Neural cell (in vitro differentiated cells): ENCODE results near the gene TRNAU1AP. TPM values are rescaled to one million over a fixed set of nuclear protein-coding genes. Genes with fewer than 3 reads are reported as not detected.

Source experiments
- H2AFZ ChIP-seq: fragments of 200-600, 300-800 bp; sonication (generic), shearing (Covaris generic); 2 replicates; pipeline ENCODE4 v1.6.0; 2014; ENCODE audit warnings: low read depth, mild to moderate bottlenecking, antibody characterized with exemption, low read length, moderate library complexity
- H3F3A ChIP-seq: fragments of 200-600 bp; shearing (Covaris generic); 2 replicates; pipeline ENCODE4 v1.6.1; 2016; ENCODE audit warnings: mild to moderate bottlenecking, moderate library complexity, mixed read lengths, antibody characterized with exemption, low read length; ENCODE audit not compliant: insufficient read depth, poor library complexity, severe bottlenecking
- H3K27ac ChIP-seq: fragments of 200-600, 300-800 bp; sonication (generic), shearing (Covaris generic); 2 replicates; pipeline ENCODE4 v1.5.1; 2014; ENCODE audit warnings: mild to moderate bottlenecking, low read length, moderate library complexity
- H3K27me3 ChIP-seq: fragments of 300-800, 200-600 bp; sonication (generic), shearing (Covaris generic); 2 replicates; pipeline ENCODE4 v1.6.0; 2014; ENCODE audit warnings: mild to moderate bottlenecking, low read depth, low read length, moderate library complexity; ENCODE audit not compliant: insufficient read depth
- H3K36me3 ChIP-seq: fragments of 300-800, 200-600 bp; sonication (generic), shearing (Covaris generic); 2 replicates; pipeline ENCODE4 v1.5.1; 2014; ENCODE audit warnings: mild to moderate bottlenecking, antibody characterized with exemption, low read length, moderate library complexity; ENCODE audit not compliant: insufficient read depth
- H3K4me2 ChIP-seq: fragments of 300-800, 200-600 bp; sonication (generic), shearing (Covaris generic); 2 replicates; pipeline ENCODE4 v1.6.0; 2014; ENCODE audit warnings: mild to moderate bottlenecking, low read length
- H3K4me3 ChIP-seq: fragments of 300-800, 200-600 bp; sonication (generic), shearing (Covaris generic); 2 replicates; pipeline ENCODE4 v1.5.1; 2014; ENCODE audit warnings: mild to moderate bottlenecking, low read length, moderate library complexity
- H3K79me2 ChIP-seq: fragments of 200-600 bp; shearing (Covaris generic); replicated peaks from 2 replicates; pipeline ENCODE4 v1.6.0; 2014; ENCODE audit warnings: mild to moderate bottlenecking, low read length, moderate library complexity; ENCODE audit not compliant: insufficient read depth
- H3K9ac ChIP-seq: fragments of 300-800, 200-600 bp; sonication (generic), shearing (Covaris generic); 2 replicates; pipeline ENCODE4 v1.6.1; 2016; ENCODE audit warnings: mild to moderate bottlenecking, low read length, mixed read lengths
- H3K9me2 ChIP-seq: fragments of 200-600 bp; shearing (Covaris generic); 2 replicates; pipeline ENCODE4 v1.6.1; 2016; ENCODE audit warnings: mild to moderate bottlenecking, low read length, mixed read lengths; ENCODE audit not compliant: insufficient read depth
- H3K9me3 ChIP-seq: fragments of 200-600, 300-800 bp; sonication (generic), shearing (Covaris generic); 2 replicates; pipeline ENCODE4 v1.6.1; 2016; ENCODE audit warnings: mild to moderate bottlenecking, mixed run types, low read length, moderate library complexity, mixed read lengths
- H4K20me1 ChIP-seq: fragments of 200-600 bp; shearing (Covaris generic); 2 replicates; pipeline ENCODE4 v1.6.1; 2016; ENCODE audit warnings: mild to moderate bottlenecking, mixed run types; ENCODE audit not compliant: insufficient read depth
- EP300 ChIP-seq: fragments of 450-650 bp; conservative IDR thresholded peaks from 2 replicates; pipeline ENCODE4 v1.6.1; 2014; ENCODE audit warnings: antibody characterized with exemption, mild to moderate bottlenecking, moderate library complexity; ENCODE audit not compliant: poor library complexity, severe bottlenecking
- EZH2 ChIP-seq: fragments of 200-600, 300-800 bp; shearing (Covaris generic), sonication (generic); IDR thresholded peaks from 2 replicates; pipeline ENCODE4 v1.6.1; 2014; ENCODE audit warnings: antibody characterized with exemption, low read length, borderline replicate concordance, mild to moderate bottlenecking; ENCODE audit not compliant: insufficient read depth, poor library complexity, severe bottlenecking
- MXI1 ChIP-seq: fragments of 450-650 bp; conservative IDR thresholded peaks from 2 replicates; pipeline ENCODE4 v1.6.1; 2014; ENCODE audit warnings: antibody characterized with exemption, mild to moderate bottlenecking; ENCODE audit not compliant: poor library complexity, severe bottlenecking
- POLR2AphosphoS5 ChIP-seq: IDR thresholded peaks from 2 replicates; pipeline ENCODE4 v1.6.1; 2012
- RAD21 ChIP-seq: fragments of 450-650 bp; conservative IDR thresholded peaks from 2 replicates; pipeline ENCODE4 v1.6.1; 2014; ENCODE audit warnings: antibody characterized with exemption, mild to moderate bottlenecking, moderate library complexity
- SMC3 ChIP-seq: fragments of 450-650 bp; conservative IDR thresholded peaks from 2 replicates; pipeline ENCODE4 v1.6.1; 2014; ENCODE audit warnings: antibody characterized with exemption, mild to moderate bottlenecking, moderate library complexity; ENCODE audit not compliant: poor library complexity
- TAF1 ChIP-seq: IDR thresholded peaks from 2 replicates; pipeline ENCODE4 v1.6.1; 2012; ENCODE audit warnings: low read depth
- polyA plus RNA-seq: library from polyadenylated mRNA; depleted of rRNA; stranded (reverse); fragments of >200 nt; gene quantifications from 2 replicates; pipeline ENCODE4 v1.2.3, GENCODE V29; 2014
- TF ChIP-seq, protein P1 (sequence below): fragments of 450-650 bp; IDR thresholded peaks from 2 replicates; pipeline ENCODE4 v1.5.1; 2014; ENCODE audit warnings: antibody characterized with exemption, mild to moderate bottlenecking, moderate library complexity; ENCODE audit not compliant: poor library complexity, severe bottlenecking
- TF ChIP-seq, protein P2 (sequence below): IDR thresholded peaks from 2 replicates; pipeline ENCODE4 v1.6.1; 2012; ENCODE audit warnings: borderline replicate concordance

The TRNAU1AP gene
- polyA plus RNA-seq, 1 donor from 2014 or later = 91.6 TPM

DNA sequence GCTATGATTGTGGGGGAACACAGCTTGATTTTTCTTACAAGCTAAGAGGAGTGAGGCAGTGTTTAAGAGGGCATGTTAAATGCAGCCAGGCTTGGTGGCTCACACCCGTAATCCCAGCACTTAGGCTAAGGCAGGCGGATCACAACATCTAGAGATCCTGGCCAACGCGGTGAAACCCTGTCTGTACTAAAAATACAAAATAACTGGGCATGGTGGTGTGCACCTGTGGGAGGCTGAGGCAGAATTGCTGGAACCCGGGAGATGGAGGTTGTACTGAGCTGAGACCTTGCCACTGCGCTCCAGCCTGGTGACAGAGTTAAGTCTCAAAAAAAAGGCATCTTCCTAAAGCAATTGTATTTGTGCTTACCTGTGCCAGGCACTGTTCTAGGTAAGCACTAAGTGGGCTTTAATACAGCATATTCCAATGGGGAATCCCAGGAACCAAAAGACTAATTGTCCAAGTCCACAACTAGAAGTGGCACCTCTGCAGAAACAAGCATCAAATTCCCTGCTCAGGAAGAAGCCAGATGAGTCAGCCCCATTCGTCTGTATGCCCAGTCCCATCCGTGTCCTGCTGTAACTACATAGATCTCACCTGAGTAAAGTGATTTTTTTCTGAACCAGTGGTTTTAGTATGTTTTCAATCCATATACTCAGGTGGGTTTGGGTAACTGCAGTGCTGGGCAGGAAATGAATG lies 42.5 kb upstream of the TRNAU1AP start:
- Histone ChIP-seq H3K4me3 (no peak overlapping the region), H3K9me3 (no peaks in the 10 kb centered on the region), H3K79me2 (peaks cover 15% of the 10 kb centered on the region), H2AFZ (no peak overlapping the region), H3K27me3 (no peaks in the 10 kb centered on the region), H3F3A (no peaks in the 10 kb centered on the region), H3K4me2 (no peak overlapping the region), H3K9ac (no peak overlapping the region), H3K9me2 (no peaks in the 10 kb centered on the region), H4K20me1 (no peaks in the 10 kb centered on the region), H3K27ac (no peak overlapping the region), H3K36me3 (peaks cover 6% of the 10 kb centered on the region)
- TF ChIP-seq EP300 = no peak

DNA sequence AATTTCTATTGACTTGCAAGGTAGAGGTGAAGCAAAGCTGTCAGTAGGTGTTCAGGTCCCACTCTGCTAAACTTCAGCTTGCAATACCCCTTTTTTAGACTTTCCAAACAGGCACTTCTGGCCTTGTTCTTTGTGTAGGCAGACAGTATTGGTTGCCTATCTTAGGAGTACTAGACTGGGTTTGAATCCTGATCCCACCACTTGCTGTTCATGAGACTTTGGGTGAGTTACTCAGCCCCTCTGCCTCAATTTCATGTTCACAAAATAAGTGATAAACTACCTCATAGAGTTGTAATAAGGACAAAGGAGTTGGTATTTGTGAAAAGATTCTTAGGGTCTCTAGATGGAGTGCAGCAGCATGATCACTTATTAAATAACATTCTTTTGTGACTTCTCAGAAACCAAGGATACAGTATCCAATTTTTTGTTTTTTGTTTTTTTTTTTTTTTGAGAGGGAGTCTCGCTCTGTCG lies 41.9 kb upstream of the TRNAU1AP start:
- Histone ChIP-seq H3K4me3 (no peak overlapping the region), H3K36me3 (peaks cover 6% of the 10 kb centered on the region), H3K4me2 (no peak overlapping the region), H3K9me2 (no peaks in the 10 kb centered on the region), H3K9me3 (no peaks in the 10 kb centered on the region), H3F3A (no peaks in the 10 kb centered on the region), H3K27ac (no peak overlapping the region), H3K27me3 (no peaks in the 10 kb centered on the region), H3K9ac (no peak overlapping the region), H3K79me2 (peaks cover 15% of the 10 kb centered on the region), H2AFZ (no peak overlapping the region), H4K20me1 (no peaks in the 10 kb centered on the region)
- TF ChIP-seq, protein P1, sequence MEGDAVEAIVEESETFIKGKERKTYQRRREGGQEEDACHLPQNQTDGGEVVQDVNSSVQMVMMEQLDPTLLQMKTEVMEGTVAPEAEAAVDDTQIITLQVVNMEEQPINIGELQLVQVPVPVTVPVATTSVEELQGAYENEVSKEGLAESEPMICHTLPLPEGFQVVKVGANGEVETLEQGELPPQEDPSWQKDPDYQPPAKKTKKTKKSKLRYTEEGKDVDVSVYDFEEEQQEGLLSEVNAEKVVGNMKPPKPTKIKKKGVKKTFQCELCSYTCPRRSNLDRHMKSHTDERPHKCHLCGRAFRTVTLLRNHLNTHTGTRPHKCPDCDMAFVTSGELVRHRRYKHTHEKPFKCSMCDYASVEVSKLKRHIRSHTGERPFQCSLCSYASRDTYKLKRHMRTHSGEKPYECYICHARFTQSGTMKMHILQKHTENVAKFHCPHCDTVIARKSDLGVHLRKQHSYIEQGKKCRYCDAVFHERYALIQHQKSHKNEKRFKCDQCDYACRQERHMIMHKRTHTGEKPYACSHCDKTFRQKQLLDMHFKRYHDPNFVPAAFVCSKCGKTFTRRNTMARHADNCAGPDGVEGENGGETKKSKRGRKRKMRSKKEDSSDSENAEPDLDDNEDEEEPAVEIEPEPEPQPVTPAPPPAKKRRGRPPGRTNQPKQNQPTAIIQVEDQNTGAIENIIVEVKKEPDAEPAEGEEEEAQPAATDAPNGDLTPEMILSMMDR = no peak
- TF ChIP-seq, protein P2, sequence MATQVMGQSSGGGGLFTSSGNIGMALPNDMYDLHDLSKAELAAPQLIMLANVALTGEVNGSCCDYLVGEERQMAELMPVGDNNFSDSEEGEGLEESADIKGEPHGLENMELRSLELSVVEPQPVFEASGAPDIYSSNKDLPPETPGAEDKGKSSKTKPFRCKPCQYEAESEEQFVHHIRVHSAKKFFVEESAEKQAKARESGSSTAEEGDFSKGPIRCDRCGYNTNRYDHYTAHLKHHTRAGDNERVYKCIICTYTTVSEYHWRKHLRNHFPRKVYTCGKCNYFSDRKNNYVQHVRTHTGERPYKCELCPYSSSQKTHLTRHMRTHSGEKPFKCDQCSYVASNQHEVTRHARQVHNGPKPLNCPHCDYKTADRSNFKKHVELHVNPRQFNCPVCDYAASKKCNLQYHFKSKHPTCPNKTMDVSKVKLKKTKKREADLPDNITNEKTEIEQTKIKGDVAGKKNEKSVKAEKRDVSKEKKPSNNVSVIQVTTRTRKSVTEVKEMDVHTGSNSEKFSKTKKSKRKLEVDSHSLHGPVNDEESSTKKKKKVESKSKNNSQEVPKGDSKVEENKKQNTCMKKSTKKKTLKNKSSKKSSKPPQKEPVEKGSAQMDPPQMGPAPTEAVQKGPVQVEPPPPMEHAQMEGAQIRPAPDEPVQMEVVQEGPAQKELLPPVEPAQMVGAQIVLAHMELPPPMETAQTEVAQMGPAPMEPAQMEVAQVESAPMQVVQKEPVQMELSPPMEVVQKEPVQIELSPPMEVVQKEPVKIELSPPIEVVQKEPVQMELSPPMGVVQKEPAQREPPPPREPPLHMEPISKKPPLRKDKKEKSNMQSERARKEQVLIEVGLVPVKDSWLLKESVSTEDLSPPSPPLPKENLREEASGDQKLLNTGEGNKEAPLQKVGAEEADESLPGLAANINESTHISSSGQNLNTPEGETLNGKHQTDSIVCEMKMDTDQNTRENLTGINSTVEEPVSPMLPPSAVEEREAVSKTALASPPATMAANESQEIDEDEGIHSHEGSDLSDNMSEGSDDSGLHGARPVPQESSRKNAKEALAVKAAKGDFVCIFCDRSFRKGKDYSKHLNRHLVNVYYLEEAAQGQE = no peak
- no peak for TF ChIP-seq EP300

DNA sequence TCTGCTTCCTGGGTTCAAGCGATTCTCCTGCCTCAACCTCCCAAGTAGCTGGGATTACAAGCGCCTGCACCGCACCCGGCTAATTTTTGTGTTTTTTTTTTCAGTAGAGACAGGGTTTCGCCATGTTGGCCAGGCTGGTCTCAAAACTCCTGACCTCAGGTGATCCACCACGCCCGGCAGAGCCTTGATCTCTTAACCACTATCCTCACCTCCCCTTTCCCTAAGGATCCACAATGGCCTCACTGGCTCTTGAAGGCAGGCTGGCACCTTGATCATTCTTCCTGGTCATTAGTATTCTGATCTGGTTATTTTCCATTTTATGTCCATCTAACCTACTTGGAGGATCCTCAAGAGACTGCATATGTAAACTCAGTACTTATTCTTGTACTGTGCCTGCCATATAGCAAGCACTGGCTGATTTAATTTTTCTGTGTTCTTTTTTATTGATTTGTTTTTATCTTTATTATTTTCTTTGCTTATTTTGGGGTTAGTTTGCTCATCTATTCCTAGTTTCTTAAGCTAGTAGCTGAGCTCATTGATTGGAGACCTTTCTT lies 40.8 kb upstream of the TRNAU1AP start:
- no peak for TF ChIP-seq EP300
- TF ChIP-seq RAD21 = no peak
- TF ChIP-seq, protein P1 = no peak
- TF ChIP-seq SMC3 = no peak
- TF ChIP-seq EZH2 = no peak
- no peak for TF ChIP-seq MXI1
- TF ChIP-seq POLR2AphosphoS5 = no peak
- TF ChIP-seq, protein P2 = no peak
- TF ChIP-seq TAF1 = no peak
- Histone ChIP-seq H3K79me2 (peaks cover 4% of the 10 kb centered on the region), H3K36me3 (peaks cover 6% of the 10 kb centered on the region), H3K27me3 (no peaks in the 10 kb centered on the region), H3K9me2 (no peaks in the 10 kb centered on the region), H3F3A (no peaks in the 10 kb centered on the region), H4K20me1 (no peaks in the 10 kb centered on the region), H3K9ac (no peak overlapping the region), H3K27ac (no peak overlapping the region), H3K9me3 (no peaks in the 10 kb centered on the region), H3K4me2 (no peak overlapping the region), H2AFZ (no peak overlapping the region), H3K4me3 (no peak overlapping the region)
